Prostate gland (tissue), 2 donors: ENCODE results near the gene SLC2A8. TPM values are rescaled to one million over a fixed set of nuclear protein-coding genes. Genes with fewer than 3 reads are reported as not detected.

Experiments used
- DNase-seq: peaks from one replicate; pipeline ENCODE4 v3.0.0-alpha.2; 2019; ENCODE audit warnings: low spot score
- H3K27ac ChIP-seq, 2 donors: fragments of 200-600 bp; sonication (generic); 2 replicates each; pipeline ENCODE4 v1.5.1; 2017 to 2019
- H3K27me3 ChIP-seq: fragments of 200-600 bp; sonication (generic); replicated peaks from 2 replicates; pipeline ENCODE4 v1.5.1; 2019; ENCODE audit not compliant: insufficient read depth
- H3K36me3 ChIP-seq, 2 donors: fragments of 200-600 bp; sonication (generic); 1 replicate in 1 of 2; 2 replicates in 1 of 2; pipeline versions ENCODE4 v1.5.1 to v1.8.1; 2017 to 2019
- H3K4me1 ChIP-seq: fragments of 200-600 bp; sonication (generic); replicated peaks from 2 replicates; pipeline ENCODE4 v1.5.1; 2019
- H3K4me3 ChIP-seq, 2 donors: fragments of 200-600 bp; sonication (generic); 2 replicates each; pipeline ENCODE4 v1.5.1; 2017 to 2019
- H3K9me3 ChIP-seq: fragments of 200-600 bp; sonication (generic); 2 replicates; pipeline ENCODE4 v1.5.1; 2017
- POLR2A ChIP-seq: fragments of 450-650 bp; IDR thresholded peaks from one replicate; pipeline ENCODE4 v1.6.1; 2016; ENCODE audit warnings: antibody characterized with exemption, mild to moderate bottlenecking
- POLR2AphosphoS5 ChIP-seq: sonication (generic); formaldehyde crosslinking; IDR thresholded peaks from one replicate; pipeline ENCODE4 v1.6.1; 2017; ENCODE audit warnings: antibody characterized with exemption
- WGBS: methylation state at CpG from one replicate; pipeline ENCODE4 v1.1.5; 2018; 5-methylcytosine and 5-hydroxymethylcytosine counted together
- intact Hi-C: fragments of 100-400 bp; cut with DNase I; formaldehyde crosslinking; loops from one replicate; pipeline ENCODE4 v1.14.2; 2022
- total RNA-seq, 2 donors: library from RNA; depleted of rRNA; stranded (reverse); fragments of >200 nt; gene quantifications; one replicate each; pipeline ENCODE4 v1.1.0, GENCODE V29; 2016
- TF ChIP-seq, protein P1 (sequence below), 4 experiments: fragments of 200-600 bp in 2 of 4; fragments of 450-650 bp in 2 of 4; sonication (generic) in 2 of 4; IDR thresholded peaks; 1 replicate in 3 of 4; 2 replicates in 1 of 4; pipeline ENCODE4 v1.5.1; 2016 to 2019; ENCODE audit warnings: antibody characterized with exemption in 4 of 4, mild to moderate bottlenecking in 2 of 4, moderate library complexity in 2 of 4

Gene SLC2A8
- total RNA-seq, 2 donors from 2014 or later = 29.3 to 69.3 TPM

DNA sequence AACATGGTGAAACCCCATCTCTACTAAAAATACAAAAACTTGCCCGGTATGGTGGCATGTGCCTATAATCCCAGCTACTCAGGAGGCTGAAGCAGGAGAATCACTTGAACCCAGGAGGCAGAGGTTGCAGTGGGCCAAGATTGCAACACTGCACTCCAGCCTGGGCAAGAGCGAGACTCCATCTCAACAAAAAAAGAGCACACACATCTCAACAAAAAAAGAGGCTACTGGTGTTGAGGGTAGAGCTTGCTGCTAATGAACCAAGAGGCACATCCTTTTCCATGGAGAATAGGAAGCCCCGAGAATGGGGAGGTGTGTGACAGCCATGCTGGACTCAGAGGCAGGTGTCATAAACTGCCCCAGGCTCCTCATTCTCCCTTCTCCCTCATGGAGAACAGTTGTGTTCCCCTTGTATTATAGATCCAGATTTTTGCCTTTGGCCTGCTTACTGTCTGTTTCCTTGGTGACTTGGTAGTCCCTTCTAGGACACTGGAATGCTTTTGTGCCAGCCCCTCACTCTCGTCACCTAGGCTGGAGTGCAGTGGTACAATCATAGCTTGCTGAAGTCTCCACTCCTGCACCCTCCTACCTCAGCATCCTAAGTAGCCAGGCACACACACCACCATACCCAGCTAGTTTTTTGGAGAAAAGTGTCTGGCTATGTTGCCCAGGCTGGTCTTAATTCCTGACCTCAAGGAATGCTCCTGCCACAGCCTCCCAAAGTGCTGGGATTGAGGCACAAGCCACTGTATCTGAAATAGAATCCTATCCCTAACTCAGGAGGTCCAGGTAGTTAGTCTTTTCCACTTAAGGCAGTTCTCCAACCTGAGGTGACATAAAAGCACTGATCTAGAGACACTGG, 49.1 kb downstream of the SLC2A8 start:
- Histone ChIP-seq H3K27me3 (no peaks in the 10 kb centered on the region), H3K36me3 (peaks cover 15 to 24% of the 10 kb centered on the region in 2 donors), H3K9me3 (no peaks in the 10 kb centered on the region), H3K4me3 (no peak overlapping the region), H3K4me1 (peaks cover 9% of the 10 kb centered on the region), H3K27ac (no peak overlapping the region)
- WGBS = 74% methylated on average over 4 of the region's 4 CpGs
- intact Hi-C loops = no loop called here
- TF ChIP-seq POLR2AphosphoS5 (no peak), POLR2A (no peak)
- TF ChIP-seq, protein P1, sequence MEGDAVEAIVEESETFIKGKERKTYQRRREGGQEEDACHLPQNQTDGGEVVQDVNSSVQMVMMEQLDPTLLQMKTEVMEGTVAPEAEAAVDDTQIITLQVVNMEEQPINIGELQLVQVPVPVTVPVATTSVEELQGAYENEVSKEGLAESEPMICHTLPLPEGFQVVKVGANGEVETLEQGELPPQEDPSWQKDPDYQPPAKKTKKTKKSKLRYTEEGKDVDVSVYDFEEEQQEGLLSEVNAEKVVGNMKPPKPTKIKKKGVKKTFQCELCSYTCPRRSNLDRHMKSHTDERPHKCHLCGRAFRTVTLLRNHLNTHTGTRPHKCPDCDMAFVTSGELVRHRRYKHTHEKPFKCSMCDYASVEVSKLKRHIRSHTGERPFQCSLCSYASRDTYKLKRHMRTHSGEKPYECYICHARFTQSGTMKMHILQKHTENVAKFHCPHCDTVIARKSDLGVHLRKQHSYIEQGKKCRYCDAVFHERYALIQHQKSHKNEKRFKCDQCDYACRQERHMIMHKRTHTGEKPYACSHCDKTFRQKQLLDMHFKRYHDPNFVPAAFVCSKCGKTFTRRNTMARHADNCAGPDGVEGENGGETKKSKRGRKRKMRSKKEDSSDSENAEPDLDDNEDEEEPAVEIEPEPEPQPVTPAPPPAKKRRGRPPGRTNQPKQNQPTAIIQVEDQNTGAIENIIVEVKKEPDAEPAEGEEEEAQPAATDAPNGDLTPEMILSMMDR (IDR thresholded peaks at IDR 0.05) = no peak
- DNase-seq = no peak

DNA sequence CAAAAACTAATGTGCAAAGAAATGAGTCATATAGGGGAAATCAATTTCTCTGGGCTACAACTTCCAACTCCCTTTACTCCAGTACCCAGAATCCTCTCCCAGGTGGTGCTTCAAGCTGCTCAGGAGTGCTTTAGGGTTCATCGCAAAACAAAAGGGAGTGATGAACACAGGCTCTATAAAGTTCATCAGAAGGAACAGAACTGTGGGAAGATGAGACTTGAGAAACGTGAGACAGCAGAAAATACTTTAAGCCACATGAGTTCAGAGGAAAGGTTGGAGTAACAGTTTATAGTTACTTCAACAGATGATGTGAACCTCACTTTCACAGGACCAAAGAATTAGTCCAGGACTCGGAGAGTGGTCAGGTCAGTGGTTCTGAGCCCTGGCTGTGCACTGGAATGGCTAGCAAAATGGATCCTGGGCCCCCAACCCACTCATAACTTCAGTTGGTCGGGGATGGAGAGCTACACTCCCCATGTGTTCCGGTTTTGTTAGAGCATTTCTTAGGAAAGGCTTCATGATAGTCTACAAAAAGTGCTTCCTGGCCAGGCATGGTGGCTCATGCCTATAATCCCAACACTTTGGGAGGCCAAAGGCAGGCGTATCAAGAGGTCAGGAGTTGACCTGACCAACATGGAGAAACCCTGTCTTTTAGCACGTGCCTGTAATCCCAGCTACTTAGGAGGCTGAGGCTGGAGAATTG, 49.9 kb downstream of the SLC2A8 start:
- intact Hi-C loops = no loop called here
- TF ChIP-seq, protein P1 (IDR thresholded peaks at IDR 0.05) = no peak
- TF ChIP-seq POLR2A (no peak), POLR2AphosphoS5 (no peak)

DNA sequence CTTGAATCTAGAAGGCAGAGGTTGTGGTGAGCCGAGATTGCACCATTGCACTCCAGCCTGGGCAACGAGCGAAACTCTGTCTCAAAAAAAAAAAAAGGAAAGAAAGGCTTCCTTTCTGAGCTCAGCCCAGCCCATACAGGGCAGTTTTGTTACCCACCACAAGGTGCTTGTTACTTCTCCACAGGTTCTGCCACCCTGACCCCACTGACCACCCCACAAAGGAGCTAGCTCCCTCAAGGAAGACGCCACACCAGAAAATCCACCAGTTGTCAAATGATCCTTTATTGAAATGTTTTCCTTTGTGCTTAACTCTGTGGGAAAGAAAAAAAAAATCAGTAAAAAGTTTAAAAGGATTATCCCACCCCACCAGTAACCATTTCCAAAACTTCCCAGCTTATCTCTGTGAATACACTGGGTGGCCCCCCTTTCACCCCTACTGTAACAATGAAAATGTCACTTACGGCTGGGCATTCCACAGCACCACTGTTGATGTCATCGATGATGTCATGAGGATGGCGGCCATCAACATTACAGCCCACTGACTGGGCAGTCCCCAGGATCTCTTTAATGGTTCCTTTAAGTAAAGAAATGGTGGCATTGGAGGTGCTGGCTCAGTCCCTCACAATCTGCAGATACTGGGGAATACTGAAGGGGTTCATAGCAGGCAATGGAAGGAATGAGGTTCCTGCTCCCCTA, 50.6 kb downstream of the SLC2A8 start:
- DNase-seq = no peak
- peaks cover 13 to 24% of the 10 kb centered on the region in 2 donors for H3K36me3 ChIP-seq

More for the DNA sequence above, 49.9 kb downstream of the SLC2A8 start:
- H3K27me3 ChIP-seq = no peaks in the 10 kb centered on the region
- no peak overlapping the region for H3K4me3 ChIP-seq
- no peaks in the 10 kb centered on the region for H3K9me3 ChIP-seq
- H3K36me3 ChIP-seq = peaks cover 13 to 24% of the 10 kb centered on the region in 2 donors
- no peak overlapping the region for H3K27ac ChIP-seq
- WGBS = 79% methylated on average over 7 of the region's 7 CpGs
- no peak for DNase-seq
- H3K4me1 ChIP-seq = peaks cover 9% of the 10 kb centered on the region

DNA sequence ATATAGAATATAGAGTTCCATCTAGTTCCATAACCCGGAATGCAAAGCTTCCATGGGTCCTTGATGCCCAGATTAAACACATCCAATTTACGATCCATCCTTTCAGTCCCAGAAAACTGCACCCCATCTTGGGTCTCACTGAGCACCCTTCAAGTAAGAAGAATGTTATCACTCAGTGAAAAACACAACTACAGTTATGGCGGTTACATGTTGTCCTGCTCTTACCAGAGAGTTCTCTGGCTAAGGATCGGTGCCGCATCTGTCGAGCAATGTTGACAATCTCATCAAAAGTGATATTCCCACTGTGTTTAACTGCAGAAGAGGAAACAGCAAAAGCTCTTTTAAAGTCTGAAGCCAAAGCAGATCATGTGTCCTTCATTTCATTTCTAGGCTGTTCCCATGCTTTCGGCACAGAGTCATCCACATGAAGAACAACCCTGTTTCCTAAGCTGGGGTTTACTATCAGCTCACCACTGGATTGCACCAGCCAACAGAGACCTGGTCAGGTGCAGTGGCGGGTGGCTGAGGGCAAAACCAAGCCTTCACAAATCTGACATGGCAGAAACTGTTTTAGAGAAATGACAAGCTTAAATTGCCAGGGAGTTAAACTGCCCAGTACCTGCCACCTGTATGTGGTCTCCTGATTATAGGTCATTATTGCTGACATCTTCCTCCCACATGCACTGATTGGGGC, 51.3 kb downstream of the SLC2A8 start:
- no peak overlapping the region for H3K27ac ChIP-seq
- intact Hi-C loops = no loop called here
- H3K9me3 ChIP-seq = no peaks in the 10 kb centered on the region
- TF ChIP-seq POLR2A (no peak), POLR2AphosphoS5 (no peak)
- TF ChIP-seq, protein P1 (IDR thresholded peaks at IDR 0.05) = no peak
- no peak for DNase-seq
- peaks cover 16% of the 10 kb centered on the region for H3K4me1 ChIP-seq
- no peaks in the 10 kb centered on the region for H3K27me3 ChIP-seq
- H3K36me3 ChIP-seq = peaks cover 13 to 24% of the 10 kb centered on the region in 2 donors
- 63% methylated on average over 8 of the region's 8 CpGs for WGBS
- H3K4me3 ChIP-seq = no peak overlapping the region

More for the DNA sequence above, 50.6 kb downstream of the SLC2A8 start:
- Histone ChIP-seq H3K4me1 (peaks cover 13% of the 10 kb centered on the region), H3K27me3 (no peaks in the 10 kb centered on the region), H3K4me3 (no peak overlapping the region), H3K9me3 (no peaks in the 10 kb centered on the region), H3K27ac (no peak overlapping the region)
- TF ChIP-seq, protein P1 (IDR thresholded peaks at IDR 0.05) = no peak
- TF ChIP-seq POLR2A (no peak), POLR2AphosphoS5 (no peak)
- intact Hi-C loops = no loop called here
- 74% methylated on average over 7 of the region's 7 CpGs for WGBS
